Activated CD8-positive, alpha-beta memory T cell treated with anti-CD3 and anti-CD28 coated beads for 4 hours (primary cell): ENCODE data around the gene ARHGEF4.

Experiments
- DNase-seq, 2 donors: peaks; one replicate each; pipeline ENCODE4 v3.0.0-alpha.2; 2020; ENCODE audit warnings: low read depth in 2 of 2

ARHGEF4 gene

GRCh38 chr2:131085646-131086045 is 248.9 kb downstream of the ARHGEF4 start:
- no peak for DNase-seq

GRCh38 chr2:131092458-131093005 is 255.8 kb downstream of the ARHGEF4 start:
- no peak for DNase-seq

- peak; percentile 70 to 71 for DNase-seq
These were observed 256.4 kb downstream of the ARHGEF4 start, which contains the start of gene FAM168B for GRCh38 chr2:131093006-131093695. Gene FAM168B (minus strand): TSS chr2:131093460. CDS start chr2:131082646, 10,814 bp downstream.

- DNase-seq = peak in 1 of 2 donors; percentile 49
These were observed 257.2 kb downstream of the ARHGEF4 start for GRCh38 chr2:131093696-131094462.

GRCh38 chr2:131094463-131095281 is 258.0 kb downstream of the ARHGEF4 start:
- DNase-seq = no peak
